ENCODE results near the gene SERPINH1. TPM values are rescaled to one million over a fixed set of nuclear protein-coding genes. Genes with fewer than 3 reads are reported as not detected.

Gene SERPINH1
- total and polyA plus RNA-seq, 2 of the 13 experiments (the other 11 are each of a cell fraction or from before 2014, with no cell fraction given): 83.6 to 83.8 TPM

DNA sequence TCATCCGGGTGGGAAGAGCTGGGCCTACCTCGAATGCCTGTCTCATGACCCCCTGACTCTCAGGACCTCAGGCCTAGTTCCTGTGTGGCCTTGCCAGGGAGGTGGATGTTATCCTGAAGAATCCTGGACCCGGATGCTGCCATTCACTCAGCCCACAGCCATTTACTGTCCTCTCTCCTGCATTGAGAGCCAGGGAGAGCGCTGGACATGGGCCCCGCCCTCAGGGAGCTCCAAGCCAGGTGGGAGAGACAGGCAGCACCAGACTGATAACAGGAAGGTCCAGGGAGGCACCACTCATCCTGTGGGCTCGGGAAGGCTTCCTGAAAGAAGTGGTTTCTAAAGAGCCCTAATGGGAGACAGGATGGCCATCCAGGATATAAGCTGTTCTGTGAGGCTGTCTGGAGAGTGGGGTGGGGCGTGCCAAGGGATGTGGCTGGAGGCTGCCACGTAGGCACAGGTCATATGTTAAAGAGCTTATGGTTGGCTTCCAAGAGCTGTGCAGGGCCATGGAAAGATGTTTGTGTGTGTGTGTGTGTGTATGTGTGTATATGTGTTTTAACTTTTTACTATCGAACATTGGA is 8.6 kb downstream of the SERPINH1 start:
- Histone ChIP-seq H3K27me3 (ENCODE audit: control insufficient read depth in 1 of 2, insufficient read depth in 2 of 2, low read length in 2 of 2) (no peaks in the 10 kb centered on the region), H3K27ac (ENCODE audit: extremely low read length, insufficient read depth, low read length) (no peak overlapping the region), H3K4me3 (replicated peaks in 1 of 3; ENCODE audit: insufficient read depth in 1 of 3, low read depth in 2 of 3, low read length in 3 of 3) (no peak overlapping the region), H3K4me2 (ENCODE audit: low read depth, low read length) (no peak overlapping the region), H3K79me2 (ENCODE audit: insufficient read depth, low read length) (peaks cover 9% of the 10 kb centered on the region), H3K9me3 (ENCODE audit: low read length) (no peaks in the 10 kb centered on the region), H2AFZ (ENCODE audit: low read length) (no peak overlapping the region), H3K36me3 (replicated peaks in 1 of 2; ENCODE audit: control insufficient read depth in 1 of 2, insufficient read depth in 2 of 2, low read length in 2 of 2) (peaks cover 19 to 47% of the 10 kb centered on the region in 2 experiments), H3K4me1 (ENCODE audit: insufficient read depth, low read length) (peaks cover 8% of the 10 kb centered on the region), H4K20me1 (ENCODE audit: insufficient read depth, low read length) (no peaks in the 10 kb centered on the region), H3K9ac (ENCODE audit: insufficient read depth, low read depth, low read length) (no peak overlapping the region)
- intact Hi-C loops (cut with micrococcal nuclease; ENCODE audit: unreplicated experiment) (no loop called here), in situ Hi-C loops (cut with HindIII; ENCODE audit: extremely low pct_ligation_motif_present, low pct_unique_long_range_greater_than_20kb) (no loop called here)
- ATAC-seq (no peak), FAIRE-seq (no peak), DNase-seq (ENCODE audit: low spot score) (no peak)
- ChIA-PET CTCF (ENCODE audit: low intra/inter-chr PET ratio, low total read pairs) (no interaction called here), POLR2A (interaction anchor here (1.4 to 1.8 kb wide), 2 partner anchors 9 to 14 kb away, joined by 4 read pairs; partner anchors contain the start of gene SERPINH1)
- WGBS (ENCODE audit: low lambda C conversion rate): 94% methylated on average over 8 of the region's 9 CpGs
- no TSS peak for BruUV-seq (replicated peaks)
- TF ChIP-seq AGO1 (IDR thresholded peaks at IDR 0.05; ENCODE audit: low read depth, low read length, poor library complexity, severe bottlenecking) (peak; percentile 94), NFIB (CRISPR knock-in tag; IDR thresholded peaks at IDR 0.05; ENCODE audit: borderline replicate concordance) (no peak), ZNF747 (CRISPR knock-in tag; IDR thresholded peaks at IDR 0.05; ENCODE audit: borderline replicate concordance) (no peak), PRMT3 (CRISPR knock-in tag; IDR thresholded peaks at IDR 0.05; ENCODE audit: borderline replicate concordance, low read depth) (no peak), SMYD3 (CRISPR knock-in tag; IDR thresholded peaks at IDR 0.05) (no peak)
- TF ChIP-seq, protein P1, sequence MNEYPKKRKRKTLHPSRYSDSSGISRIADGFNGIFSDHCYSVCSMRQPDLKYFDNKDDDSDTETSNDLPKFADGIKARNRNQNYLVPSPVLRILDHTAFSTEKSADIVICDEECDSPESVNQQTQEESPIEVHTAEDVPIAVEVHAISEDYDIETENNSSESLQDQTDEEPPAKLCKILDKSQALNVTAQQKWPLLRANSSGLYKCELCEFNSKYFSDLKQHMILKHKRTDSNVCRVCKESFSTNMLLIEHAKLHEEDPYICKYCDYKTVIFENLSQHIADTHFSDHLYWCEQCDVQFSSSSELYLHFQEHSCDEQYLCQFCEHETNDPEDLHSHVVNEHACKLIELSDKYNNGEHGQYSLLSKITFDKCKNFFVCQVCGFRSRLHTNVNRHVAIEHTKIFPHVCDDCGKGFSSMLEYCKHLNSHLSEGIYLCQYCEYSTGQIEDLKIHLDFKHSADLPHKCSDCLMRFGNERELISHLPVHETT (CRISPR knock-in tag; conservative IDR thresholded peaks at IDR 0.05): no peak
- TF ChIP-seq, protein P2, sequence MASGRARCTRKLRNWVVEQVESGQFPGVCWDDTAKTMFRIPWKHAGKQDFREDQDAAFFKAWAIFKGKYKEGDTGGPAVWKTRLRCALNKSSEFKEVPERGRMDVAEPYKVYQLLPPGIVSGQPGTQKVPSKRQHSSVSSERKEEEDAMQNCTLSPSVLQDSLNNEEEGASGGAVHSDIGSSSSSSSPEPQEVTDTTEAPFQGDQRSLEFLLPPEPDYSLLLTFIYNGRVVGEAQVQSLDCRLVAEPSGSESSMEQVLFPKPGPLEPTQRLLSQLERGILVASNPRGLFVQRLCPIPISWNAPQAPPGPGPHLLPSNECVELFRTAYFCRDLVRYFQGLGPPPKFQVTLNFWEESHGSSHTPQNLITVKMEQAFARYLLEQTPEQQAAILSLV (CRISPR knock-in tag; IDR thresholded peaks at IDR 0.05; ENCODE audit: borderline replicate concordance): no peak
- TF ChIP-seq, protein P3, sequence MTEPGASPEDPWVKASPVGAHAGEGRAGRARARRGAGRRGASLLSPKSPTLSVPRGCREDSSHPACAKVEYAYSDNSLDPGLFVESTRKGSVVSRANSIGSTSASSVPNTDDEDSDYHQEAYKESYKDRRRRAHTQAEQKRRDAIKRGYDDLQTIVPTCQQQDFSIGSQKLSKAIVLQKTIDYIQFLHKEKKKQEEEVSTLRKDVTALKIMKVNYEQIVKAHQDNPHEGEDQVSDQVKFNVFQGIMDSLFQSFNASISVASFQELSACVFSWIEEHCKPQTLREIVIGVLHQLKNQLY (CRISPR knock-in tag; IDR thresholded peaks at IDR 0.05): no peak

Data from HepG2 (cell line).